ENCODE measurements around the gene PPA1. TPM values are rescaled to one million over a fixed set of nuclear protein-coding genes. Genes with fewer than 3 reads are reported as not detected.
"Not testable (repeated sequence)": the region's sequence is repeated elsewhere in the genome, so short reads cannot be mapped to it uniquely, and the experiment has no call there.

Gene PPA1
- total RNA-seq, 1 experiment from 2014 or later: 180 TPM

- peaks cover 18% of the 10 kb centered on the region for H3K9me3 Mint-ChIP-seq
- ChIA-PET POLR2A (interaction anchor here (0.6 kb wide), 1 partner anchor 562 kb away, joined by 3 read pairs; no protein-coding TSS in a partner anchor), CTCF (interaction anchor here (0.7 to 3.8 kb wide), 2 partner anchors 106 to 131 kb away, joined by 3 to 35 read pairs; no protein-coding TSS in a partner anchor)
- no peaks in the 10 kb centered on the region for H3K36me3 Mint-ChIP-seq
- H3K27ac Mint-ChIP-seq: no peak overlapping the region
- H3K4me1 Mint-ChIP-seq: 0 out of 2 replicates have a peak, but pooled peaks cover 5% of the 10 kb centered on the region
- peaks cover 6% of the 10 kb centered on the region for H3K27me3 Mint-ChIP-seq (ENCODE audit: low read depth)
- DNase-seq (ENCODE audit: low spot score) (no peak), ATAC-seq (no peak)
- TF ChIP-seq ATF1 (CRISPR knock-in tag; IDR thresholded peaks at IDR 0.05) (no peak), EMX1 (CRISPR knock-in tag; IDR thresholded peaks at IDR 0.05) (no peak), ZBTB43 (CRISPR knock-in tag; IDR thresholded peaks at IDR 0.05) (no peak), CREM (CRISPR knock-in tag; IDR thresholded peaks at IDR 0.05) (no peak), ZNF425 (CRISPR knock-in tag; conservative IDR thresholded peaks at IDR 0.05) (no peak), JUN (CRISPR knock-in tag; IDR thresholded peaks at IDR 0.05) (no peak), PREB (CRISPR knock-in tag; IDR thresholded peaks at IDR 0.05; ENCODE audit: borderline replicate concordance) (no peak), USF1 (CRISPR knock-in tag; IDR thresholded peaks at IDR 0.05) (no peak), PRRX2 (CRISPR knock-in tag; IDR thresholded peaks at IDR 0.05) (no peak), SMAD3 (CRISPR knock-in tag; IDR thresholded peaks at IDR 0.05; ENCODE audit: borderline replicate concordance) (no peak), GTF2I (CRISPR knock-in tag; conservative IDR thresholded peaks at IDR 0.05) (no peak), GRHL2 (CRISPR knock-in tag; IDR thresholded peaks at IDR 0.05; ENCODE audit: insufficient replicate concordance, severe bottlenecking) (no peak), ELF4 (CRISPR knock-in tag; IDR thresholded peaks at IDR 0.05; ENCODE audit: low read depth) (no peak), KAT7 (CRISPR knock-in tag; IDR thresholded peaks at IDR 0.05; ENCODE audit: borderline replicate concordance) (no peak)
- H3K4me3 Mint-ChIP-seq: no peak overlapping the region
These were observed 25.0 kb upstream of the PPA1 start for GRCh38 chr10:70258216-70258615.

- H3K36me3 Mint-ChIP-seq; DNase-seq (ENCODE audit: low spot score); H3K4me1 Mint-ChIP-seq; ATAC-seq; H3K27ac Mint-ChIP-seq; POLR2A ChIA-PET; H3K4me3 Mint-ChIP-seq; H3K27me3 Mint-ChIP-seq (ENCODE audit: low read depth); CTCF ChIA-PET: not testable (repeated sequence)
- peaks cover 18% of the 10 kb centered on the region for H3K9me3 Mint-ChIP-seq
These were observed 24.6 kb upstream of the PPA1 start for GRCh38 chr10:70257816-70258215.

GRCh38 chr10:70256463-70256862, 23.2 kb upstream of the PPA1 start:
- peaks cover 7% of the 10 kb centered on the region for H3K9me3 Mint-ChIP-seq
- 0 out of 2 replicates have a peak, but pooled peaks cover 5% of the 10 kb centered on the region for H3K4me1 Mint-ChIP-seq
- H3K27ac Mint-ChIP-seq: no peak overlapping the region
- no peak for TF ChIP-seq NR1H2 (CRISPR knock-in tag; IDR thresholded peaks at IDR 0.05)
- TF ChIP-seq OVOL2 (CRISPR knock-in tag; IDR thresholded peaks at IDR 0.05; ENCODE audit: borderline replicate concordance): no peak
- TF ChIP-seq FOXP4 (CRISPR knock-in tag; IDR thresholded peaks at IDR 0.05): no peak
- no peak for TF ChIP-seq ZBTB21 (CRISPR knock-in tag; IDR thresholded peaks at IDR 0.05; ENCODE audit: borderline replicate concordance)
- no peak for TF ChIP-seq MXD4 (CRISPR knock-in tag; IDR thresholded peaks at IDR 0.05; ENCODE audit: borderline replicate concordance)
- no peak for TF ChIP-seq NFYB (CRISPR knock-in tag; conservative IDR thresholded peaks at IDR 0.05; ENCODE audit: low read depth)
- TF ChIP-seq ETV6 (CRISPR knock-in tag; IDR thresholded peaks at IDR 0.05): no peak
- TF ChIP-seq USF2 (CRISPR knock-in tag; IDR thresholded peaks at IDR 0.05): no peak
- no peak for TF ChIP-seq TEAD1 (CRISPR knock-in tag; IDR thresholded peaks at IDR 0.05)
- TF ChIP-seq ZSCAN18 (CRISPR knock-in tag; IDR thresholded peaks at IDR 0.05): no peak
- POLR2A ChIA-PET: no interaction called here
- no peak for ATAC-seq
- peaks cover 6% of the 10 kb centered on the region for H3K27me3 Mint-ChIP-seq (ENCODE audit: low read depth)
- H3K36me3 Mint-ChIP-seq: no peaks in the 10 kb centered on the region
- no peak overlapping the region for H3K4me3 Mint-ChIP-seq
- CTCF ChIA-PET: interaction anchor here (1.0 to 1.7 kb wide), 2 partner anchors 9 to 123 kb away, joined by 3 to 19 read pairs; no protein-coding TSS in a partner anchor
- DNase-seq (ENCODE audit: low spot score): no peak
